CMK (cell line): Measurements from ENCODE around the gene AKNAD1.
A peak's percentile ranks its signal among the peaks of the same experiment; 100 is the strongest.

ENCODE experiments used
- DNase-seq: peaks from one replicate; pipeline ENCODE4 v3.0.0-alpha.2; 2010; ENCODE audit warnings: low read depth

The AKNAD1 gene

DNA sequence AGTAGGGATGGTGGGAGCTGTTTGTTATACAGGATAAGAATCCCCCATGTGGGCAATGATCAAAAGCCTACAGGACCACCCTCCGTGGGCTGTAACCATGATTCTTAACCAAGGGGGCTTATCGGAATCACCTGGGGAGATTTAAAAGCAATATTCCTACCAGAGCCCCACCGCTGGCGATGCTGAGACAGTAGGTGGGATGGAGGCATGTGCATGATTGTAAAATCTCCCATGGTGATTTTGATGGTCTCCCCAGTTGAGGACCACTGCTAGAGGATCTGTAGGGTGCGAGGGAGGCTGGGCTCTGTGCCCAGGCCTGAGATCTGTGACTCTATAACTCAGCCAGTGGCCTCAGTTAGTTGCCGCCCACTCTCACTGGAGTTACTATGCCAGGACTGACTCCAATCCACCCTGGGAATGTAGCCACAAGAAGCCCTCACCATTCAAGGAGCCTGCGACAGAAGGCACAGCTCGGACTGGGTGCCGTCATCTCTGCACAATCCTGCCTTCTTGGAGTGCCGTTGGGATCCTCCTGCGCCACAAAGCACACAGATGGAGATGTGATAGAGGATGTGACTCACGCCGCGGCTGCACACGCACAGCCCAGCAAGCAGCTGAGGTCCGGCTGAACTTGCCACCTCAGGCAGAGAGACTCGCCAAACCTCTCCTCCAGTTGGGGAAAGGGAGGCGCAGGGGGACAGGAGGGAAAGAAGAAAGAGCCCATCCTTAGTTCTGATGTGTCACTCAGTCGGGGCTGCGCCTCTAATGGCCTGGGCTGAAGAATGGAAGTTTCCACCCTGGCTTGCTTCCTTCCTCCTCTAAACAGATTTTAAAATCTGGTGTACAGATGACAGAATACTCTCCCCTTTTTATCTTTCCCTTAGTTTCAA is 26.5 kb downstream of the AKNAD1 start:
- peak; percentile 21 for DNase-seq

- no peak for DNase-seq
Measured at GRCh38 chr1:108829498-108829916, 27.4 kb downstream of the AKNAD1 start.

DNA sequence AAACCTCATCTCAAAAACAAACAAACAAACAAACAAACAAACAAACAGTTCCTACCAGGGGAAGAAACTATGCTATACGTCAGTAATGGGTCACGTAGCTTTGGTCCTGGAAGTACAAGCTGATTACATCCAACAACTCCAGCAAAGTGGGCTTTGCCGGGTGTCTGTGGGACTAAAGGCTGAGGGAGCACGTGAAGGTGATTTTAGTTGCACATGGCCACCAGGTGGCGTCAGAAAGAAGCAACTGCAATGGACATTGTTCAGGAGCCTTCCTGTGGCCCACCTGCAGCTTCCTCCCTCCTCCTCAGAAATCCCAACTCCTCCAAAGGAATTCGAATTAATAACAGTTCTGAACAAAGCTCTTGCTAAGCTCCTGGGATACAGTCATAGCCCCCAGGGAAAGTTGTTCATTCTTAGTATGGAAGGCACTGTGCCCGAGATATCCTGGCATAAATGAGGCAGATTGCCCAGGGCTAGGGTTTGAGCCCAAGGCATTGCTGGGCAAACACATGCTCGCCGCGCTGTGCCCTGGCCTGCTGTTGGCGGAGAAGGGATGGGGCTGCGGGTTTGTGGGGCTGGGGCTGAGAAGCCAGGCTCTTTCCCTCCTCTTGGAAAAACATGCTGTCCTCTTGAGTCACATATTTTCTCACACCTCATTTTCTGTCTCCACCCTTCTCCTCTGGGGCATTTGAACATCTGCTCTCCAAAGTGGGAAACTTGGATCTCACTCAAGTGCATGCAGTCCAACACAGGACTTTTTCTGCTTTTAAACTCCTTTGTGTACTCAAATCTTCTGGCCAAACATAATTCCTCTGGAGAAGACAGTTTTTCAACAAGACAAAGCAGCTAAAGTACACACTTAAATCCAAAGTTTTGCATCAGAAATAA is 28.6 kb downstream of the AKNAD1 start:
- DNase-seq: peak; percentile 49

DNA sequence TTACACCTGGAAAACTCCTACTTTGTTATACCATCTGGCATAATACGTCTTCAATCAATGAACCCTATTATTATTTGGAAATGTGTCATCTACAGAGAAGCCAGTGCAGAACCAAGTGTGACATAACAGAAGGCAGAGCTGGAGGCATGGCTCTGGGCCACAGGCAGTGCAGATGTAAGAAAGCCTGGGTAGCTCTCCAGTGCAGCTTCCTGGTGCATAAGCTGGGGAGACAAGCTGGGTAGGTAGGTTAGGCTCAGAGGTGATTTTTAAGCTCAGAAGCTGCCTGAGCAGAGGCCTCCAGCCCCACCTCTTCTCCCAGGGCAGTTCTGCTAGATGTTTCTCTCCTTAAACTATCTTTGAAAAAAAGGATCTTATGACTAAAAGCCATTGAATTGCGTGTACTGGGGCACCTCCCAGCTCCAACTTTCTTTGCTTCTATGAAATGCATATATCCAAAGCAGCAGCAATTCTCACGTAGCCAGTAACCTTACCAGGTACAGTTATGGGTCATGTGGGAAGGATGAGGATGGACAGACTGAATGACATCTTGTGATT is 30.7 kb downstream of the AKNAD1 start:
- no peak for DNase-seq

- no peak for DNase-seq
Measured at GRCh38 chr1:108824051-108824450, 32.8 kb downstream of the AKNAD1 start.

- no peak for DNase-seq
Measured at GRCh38 chr1:108823632-108824031, 33.3 kb downstream of the AKNAD1 start.

GRCh38 chr1:108819878-108820277 is 37.0 kb downstream of the AKNAD1 start:
- DNase-seq: no peak

GRCh38 chr1:108817811-108818210 is 39.1 kb downstream of the AKNAD1 start:
- no peak for DNase-seq

DNA sequence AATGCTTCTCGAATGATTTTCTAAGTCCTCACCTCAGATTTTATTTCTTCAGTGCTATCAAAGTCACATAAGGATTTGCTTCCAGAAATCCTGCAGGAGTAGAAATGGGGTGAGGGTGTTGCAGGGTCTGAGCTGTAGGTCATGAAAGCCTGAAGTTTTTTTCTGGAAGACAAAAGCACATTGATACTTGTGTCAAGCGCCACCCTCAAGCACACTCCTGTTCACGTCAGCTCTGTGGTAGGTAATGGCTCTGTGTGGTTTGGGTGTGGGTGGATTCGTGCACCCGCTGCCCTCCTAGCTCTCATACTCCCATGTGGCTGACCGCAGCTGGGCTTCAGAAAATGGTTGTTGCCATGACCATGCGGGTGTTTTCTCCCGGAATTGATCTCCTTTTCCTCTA is 39.9 kb downstream of the AKNAD1 start:
- peak; percentile 5 for DNase-seq

- no peak for DNase-seq
Measured at GRCh38 chr1:108816049-108816893, 40.6 kb downstream of the AKNAD1 start.

- DNase-seq: no peak
Measured at GRCh38 chr1:108815566-108815965, 41.3 kb downstream of the AKNAD1 start.

DNA sequence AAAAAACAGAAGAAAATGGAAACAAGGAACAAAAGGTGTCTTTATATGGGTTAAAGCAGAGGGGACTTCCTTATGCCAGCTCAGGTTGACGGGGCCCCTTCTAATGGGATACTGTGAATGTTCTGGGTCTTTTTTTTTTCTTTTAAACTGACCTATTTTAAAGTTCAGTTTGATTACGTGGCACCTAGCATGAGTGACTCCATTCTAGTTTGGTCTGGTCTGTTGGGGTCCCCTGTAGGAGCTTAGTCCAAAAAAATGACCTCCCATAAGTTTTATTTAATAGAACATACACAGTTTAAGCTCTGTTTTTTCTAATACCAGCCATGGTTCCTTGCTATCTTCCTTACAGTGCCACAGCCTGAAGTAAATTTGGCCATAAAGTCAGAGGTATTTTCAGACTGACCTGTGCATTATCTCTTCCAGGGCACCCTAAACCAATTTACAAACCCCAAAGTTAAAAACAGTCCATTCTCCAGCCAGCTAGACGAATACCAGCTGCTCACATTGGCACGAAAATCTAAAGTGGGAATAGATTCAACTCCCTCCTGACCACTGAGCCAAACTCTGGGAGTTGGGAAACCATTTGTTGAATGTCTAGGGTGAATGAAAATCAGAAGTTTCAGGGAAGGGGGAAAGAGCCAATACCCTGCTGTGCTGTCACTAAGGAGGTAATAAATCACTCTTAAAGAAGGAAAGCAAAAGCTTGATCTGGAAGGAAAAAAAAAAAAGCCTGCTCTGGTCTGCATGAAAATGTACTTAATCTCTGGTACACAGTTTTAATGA is 42.4 kb downstream of the AKNAD1 start:
- no peak for DNase-seq

- DNase-seq: no peak
Measured at GRCh38 chr1:108813326-108813725, 43.6 kb downstream of the AKNAD1 start.

GRCh38 chr1:108811611-108812010 is 45.3 kb downstream of the AKNAD1 start:
- DNase-seq: no peak

- no peak for DNase-seq
Measured at GRCh38 chr1:108808438-108808837, 48.5 kb downstream of the AKNAD1 start.

DNA sequence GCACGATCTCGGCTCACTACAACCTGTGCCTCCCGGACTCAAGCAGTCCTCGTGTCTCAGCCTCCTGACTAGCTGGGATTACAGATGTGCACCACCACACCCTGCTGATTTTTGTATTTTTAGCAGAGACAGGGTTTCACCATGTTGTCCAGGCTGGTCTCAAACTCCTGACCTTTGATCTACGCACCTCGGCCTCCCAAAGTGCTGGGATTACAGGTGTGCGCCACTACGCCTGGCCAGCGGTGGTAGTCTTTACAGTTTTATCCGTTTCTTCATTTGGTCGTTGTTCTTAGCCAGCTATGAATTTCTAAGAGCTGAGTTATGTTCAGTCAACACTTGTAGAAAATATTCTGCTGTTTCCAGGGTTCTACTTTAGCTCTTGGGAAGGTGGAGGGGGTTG is 53.3 kb downstream of the AKNAD1 start:
- no peak for DNase-seq

GRCh38 chr1:108801101-108801500 is 55.8 kb downstream of the AKNAD1 start:
- DNase-seq: no peak

DNA sequence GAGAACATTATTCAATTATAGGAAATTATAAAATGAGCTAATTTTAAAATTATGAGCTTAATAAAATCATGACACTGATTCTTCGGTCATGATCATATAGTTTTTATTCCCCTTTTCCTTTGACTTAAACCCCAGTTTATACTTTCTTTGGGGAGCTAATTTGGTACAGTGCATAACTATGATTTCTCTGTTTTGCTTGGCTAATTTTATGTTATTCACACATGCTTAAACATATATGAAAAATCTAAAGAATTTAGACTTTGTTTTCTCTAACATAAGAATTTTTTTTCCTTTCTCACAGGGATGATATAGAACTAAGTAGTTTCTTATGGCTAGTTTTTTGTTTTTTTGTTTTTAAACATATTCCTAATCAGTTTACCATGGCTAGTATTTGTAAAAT is 57.9 kb downstream of the AKNAD1 start:
- DNase-seq: no peak

DNA sequence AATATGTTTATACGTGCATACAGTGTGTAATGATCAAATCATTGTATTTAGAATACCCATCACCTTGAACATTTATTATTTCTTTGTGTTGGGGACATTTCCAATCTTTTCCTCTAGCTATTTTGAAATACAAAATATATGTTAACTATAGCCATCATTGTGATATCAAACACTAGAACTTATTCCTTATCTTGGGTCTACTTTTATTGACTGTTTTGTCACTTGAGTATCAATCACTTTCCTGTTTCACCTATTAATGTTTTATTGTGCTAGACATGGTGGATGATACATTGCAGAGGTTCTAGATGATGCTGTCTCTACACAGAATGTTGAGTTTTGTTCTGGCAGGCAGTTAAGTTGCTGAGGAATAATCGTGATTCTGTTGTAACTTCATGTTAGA is 64.5 kb downstream of the AKNAD1 start:
- DNase-seq: no peak

GRCh38 chr1:108791790-108792189 is 65.1 kb downstream of the AKNAD1 start:
- no peak for DNase-seq

GRCh38 chr1:108785880-108786279 is 71.0 kb downstream of the AKNAD1 start:
- no peak for DNase-seq
